PC-3 (cell line): ENCODE data around the gene TMEM143.
"Not testable (repeated sequence)": the region's sequence is repeated elsewhere in the genome, so short reads cannot be mapped to it uniquely, and the experiment has no call there.

Experiments used
- EZH2 ChIP-seq: fragments of 300-600 bp; sonication (generic); IDR thresholded peaks from one replicate; pipeline ENCODE4 v1.6.1; 2017; ENCODE audit warnings: antibody characterized with exemption, mild to moderate bottlenecking, low read length; ENCODE audit not compliant: unreplicated experiment
- EZH2phosphoT487 ChIP-seq: fragments of 300-600 bp; sonication (generic); IDR thresholded peaks from 2 replicates; pipeline ENCODE4 v1.6.1; 2018; ENCODE audit warnings: mild to moderate bottlenecking, antibody characterized with exemption, low read length, borderline replicate concordance
- TF ChIP-seq, protein P1 (sequence below): fragments of 300-600 bp; sonication (generic); conservative IDR thresholded peaks from 2 replicates; pipeline ENCODE4 v1.5.1; 2017; ENCODE audit warnings: antibody characterized with exemption, low read depth, mild to moderate bottlenecking, low read length

DNA sequence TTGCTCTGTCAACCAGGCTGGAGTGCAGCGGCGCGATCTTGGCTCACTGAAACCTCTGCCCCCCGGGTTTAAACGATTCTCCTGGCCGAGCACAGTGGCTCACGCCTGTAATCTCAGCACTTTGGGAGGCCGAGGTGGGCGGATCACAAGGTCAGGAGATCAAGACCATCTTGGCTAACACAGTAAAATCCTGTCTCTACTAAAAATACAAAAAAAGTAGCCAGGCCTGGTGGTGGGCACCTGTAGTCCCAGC is 46.1 kb downstream of the TMEM143 start:
- TF ChIP-seq, protein P1, sequence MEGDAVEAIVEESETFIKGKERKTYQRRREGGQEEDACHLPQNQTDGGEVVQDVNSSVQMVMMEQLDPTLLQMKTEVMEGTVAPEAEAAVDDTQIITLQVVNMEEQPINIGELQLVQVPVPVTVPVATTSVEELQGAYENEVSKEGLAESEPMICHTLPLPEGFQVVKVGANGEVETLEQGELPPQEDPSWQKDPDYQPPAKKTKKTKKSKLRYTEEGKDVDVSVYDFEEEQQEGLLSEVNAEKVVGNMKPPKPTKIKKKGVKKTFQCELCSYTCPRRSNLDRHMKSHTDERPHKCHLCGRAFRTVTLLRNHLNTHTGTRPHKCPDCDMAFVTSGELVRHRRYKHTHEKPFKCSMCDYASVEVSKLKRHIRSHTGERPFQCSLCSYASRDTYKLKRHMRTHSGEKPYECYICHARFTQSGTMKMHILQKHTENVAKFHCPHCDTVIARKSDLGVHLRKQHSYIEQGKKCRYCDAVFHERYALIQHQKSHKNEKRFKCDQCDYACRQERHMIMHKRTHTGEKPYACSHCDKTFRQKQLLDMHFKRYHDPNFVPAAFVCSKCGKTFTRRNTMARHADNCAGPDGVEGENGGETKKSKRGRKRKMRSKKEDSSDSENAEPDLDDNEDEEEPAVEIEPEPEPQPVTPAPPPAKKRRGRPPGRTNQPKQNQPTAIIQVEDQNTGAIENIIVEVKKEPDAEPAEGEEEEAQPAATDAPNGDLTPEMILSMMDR = not testable (repeated sequence)
- not testable (repeated sequence) for TF ChIP-seq EZH2phosphoT487, EZH2
